Superior temporal gyrus (tissue), 1 donor: ENCODE results near the gene COQ2.
"Not testable (repeated sequence)": the region's sequence is repeated elsewhere in the genome, so short reads cannot be mapped to it uniquely, and the experiment has no call there.

Experiments used
- DNase-seq: peaks from one replicate; pipeline ENCODE4 v3.0.0-alpha.2; 2016; ENCODE audit errors: extremely low spot score

COQ2 gene

GRCh38 chr4:83284193-83285054 is at the start of gene COQ2:
Gene COQ2 (minus strand): TSS chr4:83284798. CDS start chr4:83284764, 34 bp downstream.
- peak; percentile 97 for DNase-seq

- no peak for DNase-seq
Observed at GRCh38 chr4:83331956-83332355, 47.4 kb upstream of the COQ2 start.

GRCh38 chr4:83329521-83330110 is 45.0 kb upstream of the COQ2 start:
- no peak for DNase-seq

DNA sequence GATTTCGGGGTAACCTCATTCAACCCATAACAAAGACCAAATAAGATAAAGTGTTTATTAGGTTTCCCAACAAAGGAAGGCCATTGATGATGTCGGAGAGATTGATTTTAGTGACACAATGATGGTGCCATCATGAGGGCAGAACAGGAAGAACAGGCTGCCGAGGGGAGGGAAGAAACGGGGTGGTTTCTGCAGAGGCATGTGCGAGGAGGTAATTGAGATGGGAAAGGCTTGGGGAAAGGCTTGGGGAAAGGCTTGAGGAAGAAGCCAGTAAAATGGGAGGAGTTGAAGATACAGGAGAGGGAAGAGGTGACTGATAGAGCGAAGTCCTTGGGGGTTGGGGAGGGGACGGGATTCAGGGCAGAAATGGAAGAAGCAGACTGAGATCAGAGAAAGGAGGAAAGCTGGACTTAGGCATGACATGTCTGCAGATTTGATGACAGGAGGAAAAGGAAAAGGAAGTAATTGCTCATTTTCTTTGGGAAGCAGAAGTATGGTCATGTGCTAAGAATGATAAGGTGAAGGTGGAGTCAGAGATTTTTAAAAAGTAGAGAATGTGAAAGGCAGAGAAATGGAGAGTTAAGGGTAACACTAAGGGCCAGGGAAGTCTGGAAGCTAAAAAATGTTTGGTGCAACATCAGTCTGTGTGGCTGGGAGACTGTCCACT is 44.1 kb upstream of the COQ2 start:
- DNase-seq: no peak

DNA sequence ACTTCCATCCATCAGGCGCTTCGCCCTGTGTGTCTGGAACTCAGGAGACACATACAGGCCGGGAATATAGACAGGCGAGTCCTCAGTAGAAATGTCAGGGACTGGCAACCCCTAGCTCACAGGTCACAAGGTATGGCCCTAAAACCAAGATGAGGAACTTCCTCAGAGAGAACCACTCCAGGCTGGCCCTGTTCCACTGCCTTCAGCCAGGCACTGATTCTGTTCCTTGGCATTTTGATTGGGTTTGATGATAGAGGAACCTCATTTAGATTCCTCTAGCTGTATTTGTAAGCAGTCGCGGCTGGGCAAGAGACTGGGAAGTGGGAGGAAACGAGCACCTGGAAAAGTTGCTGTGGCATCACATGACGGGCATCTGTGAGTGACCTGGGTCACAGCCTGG is 41.9 kb upstream of the COQ2 start:
- DNase-seq: no peak

DNA sequence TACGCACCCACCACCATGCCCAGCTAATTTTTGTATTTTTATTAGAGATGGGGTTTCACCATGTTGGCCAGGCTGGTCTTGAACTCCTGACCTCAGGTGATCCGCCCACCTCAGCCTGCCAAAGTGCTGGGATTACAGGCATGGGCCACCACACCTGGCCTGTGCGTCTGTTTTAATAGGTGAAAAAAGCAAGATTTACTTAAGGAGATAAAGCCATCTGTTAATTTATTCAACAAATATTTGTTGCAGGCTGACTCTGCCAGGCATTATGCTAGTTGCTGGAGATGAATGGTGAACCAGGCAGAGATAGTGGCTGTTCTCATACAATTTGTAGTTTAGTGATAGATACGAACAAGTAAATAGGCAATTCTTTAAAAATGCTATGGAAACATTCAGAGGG is 40.7 kb upstream of the COQ2 start:
- DNase-seq: not testable (repeated sequence)

GRCh38 chr4:83323136-83323535 is 38.5 kb upstream of the COQ2 start:
- DNase-seq: no peak

- no peak for DNase-seq
Observed at GRCh38 chr4:83320548-83320947, 36.0 kb upstream of the COQ2 start.

- no peak for DNase-seq
Observed at GRCh38 chr4:83318666-83319065, 34.1 kb upstream of the COQ2 start.

GRCh38 chr4:83317671-83318070 is 33.1 kb upstream of the COQ2 start:
- no peak for DNase-seq

GRCh38 chr4:83316459-83317165 is 32.0 kb upstream of the COQ2 start:
- no peak for DNase-seq

- DNase-seq: no peak
Observed at GRCh38 chr4:83315341-83315870, 30.8 kb upstream of the COQ2 start.

GRCh38 chr4:83308672-83309071 is 24.1 kb upstream of the COQ2 start:
- no peak for DNase-seq

GRCh38 chr4:83307920-83308319 is 23.3 kb upstream of the COQ2 start:
- no peak for DNase-seq

GRCh38 chr4:83305187-83305586 is 20.6 kb upstream of the COQ2 start:
- DNase-seq: no peak

DNA sequence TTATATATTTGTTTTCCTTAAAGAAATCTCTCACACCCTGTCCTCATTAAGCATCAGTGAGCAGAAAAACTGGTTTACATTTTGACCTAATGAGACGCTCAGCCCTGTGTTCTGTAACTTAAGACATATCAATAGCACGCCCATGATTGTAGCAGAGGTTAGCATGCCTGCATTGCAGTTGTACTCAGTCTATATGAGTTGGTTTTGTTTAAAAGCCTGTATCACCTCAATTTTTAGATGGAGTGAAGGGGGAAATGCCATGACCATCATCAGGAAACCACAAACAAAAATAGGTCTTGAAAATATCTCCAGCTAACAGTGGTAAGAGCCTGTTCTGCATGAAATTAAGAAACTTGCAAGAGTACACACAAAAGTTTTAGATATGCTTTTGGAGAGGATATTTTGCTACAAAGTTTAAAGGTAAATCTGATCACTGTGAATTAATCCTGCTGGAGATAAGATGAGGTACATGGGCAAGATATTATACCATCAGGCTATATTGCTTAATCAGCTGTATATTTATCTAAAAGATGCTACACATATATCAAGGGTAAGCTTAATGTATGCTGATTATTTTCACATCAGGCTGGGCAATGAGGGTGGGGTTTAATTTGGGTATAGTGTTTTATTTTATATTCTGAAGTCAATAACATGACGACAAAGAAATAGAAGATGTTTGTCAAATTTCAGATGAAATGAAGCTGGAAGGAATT is 13.1 kb upstream of the COQ2 start:
- no peak for DNase-seq

- DNase-seq: no peak
Observed at GRCh38 chr4:83293305-83294046, 8.9 kb upstream of the COQ2 start.

DNA sequence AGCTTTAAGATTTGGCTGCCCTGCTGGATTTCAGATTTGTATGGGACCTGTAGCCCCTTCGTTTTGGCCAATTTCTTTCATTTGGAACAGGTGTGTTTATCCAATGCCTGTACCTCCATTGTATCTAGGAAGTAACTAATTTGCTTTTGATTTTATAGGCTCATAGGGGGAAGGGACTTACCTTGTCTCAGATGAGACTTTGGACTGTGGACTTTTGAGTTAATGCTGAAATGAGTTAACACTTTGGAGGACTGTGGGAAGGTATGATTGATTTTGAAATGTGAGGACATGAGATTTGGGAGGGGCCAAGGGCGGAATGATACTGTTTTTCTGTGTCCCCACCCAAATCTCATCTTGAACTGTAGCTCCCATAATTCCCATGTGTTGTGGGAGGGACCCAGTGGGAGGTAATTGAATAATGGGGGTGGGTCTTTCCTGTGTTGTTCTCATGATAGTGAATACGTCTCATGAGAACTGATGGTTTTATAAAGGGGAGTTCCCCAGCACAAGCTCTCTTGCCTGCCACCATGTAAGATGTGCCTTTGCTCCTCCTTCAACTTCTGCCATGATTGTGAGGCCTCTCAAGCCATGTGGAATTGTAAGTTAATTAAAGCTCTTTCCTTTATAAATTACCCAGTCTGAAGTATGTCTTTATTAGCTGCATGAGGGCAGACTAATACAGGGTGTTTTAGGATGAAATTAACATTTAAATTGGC is 5.6 kb upstream of the COQ2 start:
- not testable (repeated sequence) for DNase-seq

DNA sequence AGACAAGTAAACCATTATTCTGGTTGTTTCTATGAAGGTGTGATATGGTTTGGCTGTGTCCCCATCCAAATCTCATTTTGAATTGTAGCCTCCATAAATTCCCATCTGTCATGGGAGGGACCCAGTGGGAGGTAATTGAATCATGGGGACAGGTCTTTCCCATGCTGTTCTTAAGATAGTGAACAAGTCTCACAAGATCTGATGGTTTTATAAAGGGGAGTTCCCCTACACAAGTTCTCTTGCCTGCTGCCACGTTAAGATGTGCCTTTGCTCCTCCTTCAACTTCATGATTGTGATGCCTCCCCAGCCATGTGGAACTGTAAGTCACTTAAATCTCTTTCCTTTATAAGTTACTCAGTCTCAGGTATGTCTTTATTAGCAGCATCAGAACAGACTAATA is 3.8 kb upstream of the COQ2 start:
- DNase-seq: not testable (repeated sequence)

GRCh38 chr4:83285055-83285407 is 433 bp upstream of the COQ2 start:
- peak; percentile 71 for DNase-seq
